Measurements from ENCODE around the gene ZNF92.
"Not testable (repeated sequence)": the region's sequence is repeated elsewhere in the genome, so short reads cannot be mapped to it uniquely, and the experiment has no call there.

ZNF92 gene

GRCh38 chr7:65373608-65374351, at the start of gene ZNF92:
Gene ZNF92 (plus strand): TSS chr7:65373855. CDS start chr7:65373998, 143 bp downstream.
- peak; percentile 91 for DNase-seq (ENCODE audit: low read depth)

- no peak for DNase-seq (ENCODE audit: low read depth)
Measured at GRCh38 chr7:65325793-65326432, 47.7 kb upstream of the ZNF92 start.

- no peak for DNase-seq (ENCODE audit: low read depth)
Measured at GRCh38 chr7:65338346-65338745, 35.3 kb upstream of the ZNF92 start.

GRCh38 chr7:65339257-65339656, 34.4 kb upstream of the ZNF92 start:
- DNase-seq (ENCODE audit: low read depth) = no peak

GRCh38 chr7:65342723-65343629, 30.7 kb upstream of the ZNF92 start:
- DNase-seq (ENCODE audit: low read depth) = no peak

- DNase-seq (ENCODE audit: low read depth) = not testable (repeated sequence)
Measured at GRCh38 chr7:65344541-65344940, 29.1 kb upstream of the ZNF92 start.

GRCh38 chr7:65354263-65354662, 19.4 kb upstream of the ZNF92 start:
- DNase-seq (ENCODE audit: low read depth) = no peak

- DNase-seq (ENCODE audit: low read depth) = no peak
Measured at GRCh38 chr7:65369843-65370242, 3.8 kb upstream of the ZNF92 start.

- DNase-seq (ENCODE audit: low read depth) = no peak
Measured at GRCh38 chr7:65371468-65371867, 2.2 kb upstream of the ZNF92 start.

- no peak for DNase-seq (ENCODE audit: low read depth)
Measured at GRCh38 chr7:65379318-65379717, 5.7 kb downstream of the ZNF92 start.

- no peak for DNase-seq (ENCODE audit: low read depth)
Measured at GRCh38 chr7:65381742-65382141, 8.1 kb downstream of the ZNF92 start.

- DNase-seq (ENCODE audit: low read depth) = no peak
Measured at GRCh38 chr7:65382452-65382851, 8.8 kb downstream of the ZNF92 start.

GRCh38 chr7:65387891-65388290, 14.2 kb downstream of the ZNF92 start:
- no peak for DNase-seq (ENCODE audit: low read depth)

GRCh38 chr7:65390588-65390987, 16.9 kb downstream of the ZNF92 start:
- no peak for DNase-seq (ENCODE audit: low read depth)

- no peak for DNase-seq (ENCODE audit: low read depth)
Measured at GRCh38 chr7:65397730-65398142, 24.1 kb downstream of the ZNF92 start.

- not testable (repeated sequence) for DNase-seq (ENCODE audit: low read depth)
Measured at GRCh38 chr7:65398671-65399070, 25.0 kb downstream of the ZNF92 start.

- not testable (repeated sequence) for DNase-seq (ENCODE audit: low read depth)
Measured at GRCh38 chr7:65399101-65399500, 25.4 kb downstream of the ZNF92 start.

- DNase-seq (ENCODE audit: low read depth) = no peak
Measured at GRCh38 chr7:65404020-65404419, 30.4 kb downstream of the ZNF92 start.

- DNase-seq (ENCODE audit: low read depth) = not testable (repeated sequence)
Measured at GRCh38 chr7:65406706-65407105, 33.1 kb downstream of the ZNF92 start.

- no peak for DNase-seq (ENCODE audit: low read depth)
Measured at GRCh38 chr7:65409363-65409762, 35.7 kb downstream of the ZNF92 start.

GRCh38 chr7:65411249-65411648, 37.6 kb downstream of the ZNF92 start:
- no peak for DNase-seq (ENCODE audit: low read depth)

- no peak for DNase-seq (ENCODE audit: low read depth)
Measured at GRCh38 chr7:65422670-65423069, 49.0 kb downstream of the ZNF92 start.

GRCh38 chr7:65423286-65423685, 49.6 kb downstream of the ZNF92 start:
- not testable (repeated sequence) for DNase-seq (ENCODE audit: low read depth)
